Measurements from ENCODE around the gene AKAP1. TPM values are rescaled to one million over a fixed set of nuclear protein-coding genes. Genes with fewer than 3 reads are reported as not detected.

Gene AKAP1
- total RNA-seq, 2 donors from 2014 or later: 90.4 to 139 TPM

- H3K4me1 ChIP-seq: no peaks in the 10 kb centered on the region
- H3K27ac ChIP-seq: no peak overlapping the region
- no peaks in the 10 kb centered on the region for H3K27me3 ChIP-seq
- no peaks in the 10 kb centered on the region for H3K9me3 ChIP-seq
- DNase-seq (ENCODE audit: low spot score): no peak
- no peak overlapping the region for H3K4me3 ChIP-seq
- TF ChIP-seq, protein P1, sequence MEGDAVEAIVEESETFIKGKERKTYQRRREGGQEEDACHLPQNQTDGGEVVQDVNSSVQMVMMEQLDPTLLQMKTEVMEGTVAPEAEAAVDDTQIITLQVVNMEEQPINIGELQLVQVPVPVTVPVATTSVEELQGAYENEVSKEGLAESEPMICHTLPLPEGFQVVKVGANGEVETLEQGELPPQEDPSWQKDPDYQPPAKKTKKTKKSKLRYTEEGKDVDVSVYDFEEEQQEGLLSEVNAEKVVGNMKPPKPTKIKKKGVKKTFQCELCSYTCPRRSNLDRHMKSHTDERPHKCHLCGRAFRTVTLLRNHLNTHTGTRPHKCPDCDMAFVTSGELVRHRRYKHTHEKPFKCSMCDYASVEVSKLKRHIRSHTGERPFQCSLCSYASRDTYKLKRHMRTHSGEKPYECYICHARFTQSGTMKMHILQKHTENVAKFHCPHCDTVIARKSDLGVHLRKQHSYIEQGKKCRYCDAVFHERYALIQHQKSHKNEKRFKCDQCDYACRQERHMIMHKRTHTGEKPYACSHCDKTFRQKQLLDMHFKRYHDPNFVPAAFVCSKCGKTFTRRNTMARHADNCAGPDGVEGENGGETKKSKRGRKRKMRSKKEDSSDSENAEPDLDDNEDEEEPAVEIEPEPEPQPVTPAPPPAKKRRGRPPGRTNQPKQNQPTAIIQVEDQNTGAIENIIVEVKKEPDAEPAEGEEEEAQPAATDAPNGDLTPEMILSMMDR (IDR thresholded peaks at IDR 0.05): no peak
- no peaks in the 10 kb centered on the region for H3K36me3 ChIP-seq
These were observed 61.2 kb downstream of the AKAP1 start for GRCh38 chr17:57146273-57146672.

- TF ChIP-seq, protein P1 (IDR thresholded peaks at IDR 0.05): no peak
- Histone ChIP-seq H3K27me3 (no peaks in the 10 kb centered on the region), H3K4me1 (no peaks in the 10 kb centered on the region)
These were observed 66.8 kb downstream of the AKAP1 start for GRCh38 chr17:57151798-57152197.

GRCh38 chr17:57152967-57153528, 68.0 kb downstream of the AKAP1 start:
- Histone ChIP-seq H3K4me1 (no peaks in the 10 kb centered on the region), H3K27me3 (no peaks in the 10 kb centered on the region), H3K27ac (no peak overlapping the region), H3K36me3 (no peaks in the 10 kb centered on the region), H3K9me3 (no peaks in the 10 kb centered on the region), H3K4me3 (no peak overlapping the region)
- TF ChIP-seq, protein P1 (IDR thresholded peaks at IDR 0.05): no peak
- DNase-seq (ENCODE audit: low spot score): no peak

More at GRCh38 chr17:57151798-57152197, 66.8 kb downstream of the AKAP1 start:
- H3K9me3 ChIP-seq: no peaks in the 10 kb centered on the region
- no peak for DNase-seq (ENCODE audit: low spot score)
- H3K36me3 ChIP-seq: no peaks in the 10 kb centered on the region
- H3K27ac ChIP-seq: no peak overlapping the region
- H3K4me3 ChIP-seq: no peak overlapping the region

DNA sequence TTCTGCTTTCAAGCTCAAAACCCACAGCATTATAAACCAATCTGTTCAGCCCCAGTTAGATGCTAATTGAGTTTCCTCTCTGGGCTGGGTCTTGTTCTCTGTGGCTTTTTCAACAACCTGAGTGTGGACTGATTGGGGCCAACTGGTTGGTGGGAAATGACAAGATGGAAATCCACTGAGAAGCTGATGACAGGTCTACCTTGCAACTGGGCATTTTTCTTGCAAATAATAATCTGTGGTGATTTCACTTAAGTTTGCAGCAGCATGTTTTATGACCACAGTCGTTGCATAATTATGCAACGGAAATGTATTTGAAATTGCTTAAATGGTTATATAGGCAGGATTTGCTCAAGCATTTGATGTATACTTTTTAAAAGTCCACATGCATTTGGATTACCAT, 69.9 kb downstream of the AKAP1 start:
- Histone ChIP-seq H3K4me1 (no peaks in the 10 kb centered on the region), H3K36me3 (no peaks in the 10 kb centered on the region), H3K27me3 (no peaks in the 10 kb centered on the region), H3K4me3 (no peak overlapping the region), H3K9me3 (no peaks in the 10 kb centered on the region), H3K27ac (no peak overlapping the region)
- DNase-seq (ENCODE audit: low spot score): no peak
- TF ChIP-seq, protein P1 (IDR thresholded peaks at IDR 0.05): no peak

- no peak overlapping the region for H3K4me3 ChIP-seq
- DNase-seq (ENCODE audit: low spot score): no peak
- TF ChIP-seq, protein P1 (IDR thresholded peaks at IDR 0.05): no peak
These were observed 73.3 kb downstream of the AKAP1 start for GRCh38 chr17:57158325-57158724.

DNA sequence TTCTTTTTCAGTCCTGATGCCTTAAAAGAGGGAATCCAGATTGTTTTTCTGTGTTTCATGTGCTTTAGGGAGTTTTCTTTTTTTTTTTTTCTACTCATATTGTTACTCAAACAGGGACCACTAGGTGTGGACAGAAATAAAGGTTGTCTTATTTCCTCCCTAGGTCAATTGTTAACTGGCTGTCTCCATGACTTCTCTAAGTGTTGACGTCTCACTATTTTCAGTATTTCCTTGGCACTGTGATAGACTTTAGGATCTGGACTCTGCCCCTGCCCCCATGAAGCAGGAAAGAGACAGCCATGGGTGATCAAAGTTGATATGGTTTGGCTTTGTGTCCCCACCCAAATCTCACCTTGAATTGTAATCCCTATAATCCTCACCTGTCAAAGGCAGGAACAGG, 73.7 kb downstream of the AKAP1 start:
- Histone ChIP-seq H3K27ac (no peak overlapping the region), H3K9me3 (no peaks in the 10 kb centered on the region), H3K36me3 (no peaks in the 10 kb centered on the region), H3K4me1 (no peaks in the 10 kb centered on the region), H3K27me3 (no peaks in the 10 kb centered on the region), H3K4me3 (no peak overlapping the region)
- DNase-seq (ENCODE audit: low spot score): no peak
- TF ChIP-seq, protein P1 (IDR thresholded peaks at IDR 0.05): no peak

More at GRCh38 chr17:57158325-57158724, 73.3 kb downstream of the AKAP1 start:
- no peak overlapping the region for H3K27ac ChIP-seq
- no peaks in the 10 kb centered on the region for H3K36me3 ChIP-seq
- H3K27me3 ChIP-seq: no peaks in the 10 kb centered on the region
- no peaks in the 10 kb centered on the region for H3K4me1 ChIP-seq
- H3K9me3 ChIP-seq: no peaks in the 10 kb centered on the region

Measured in right atrium auricular region (tissue), 2 donors.